AG04449 (cell line): ENCODE results near the gene SERPINE2.

Experiments used
- CTCF ChIA-PET: fragments of 350-600 bp; formaldehyde crosslinking; extraction: SDS; loops from one replicate; lab custom pipeline; 2021; ENCODE audit warnings: antibody characterized with exemption; lab: Yijun Ruan, JAX
- POLR2A ChIA-PET: fragments of 400-600, 350-600 bp; formaldehyde crosslinking; extraction: SDS; loops from one replicate; lab custom pipeline; 2020; ENCODE audit warnings: antibody characterized with exemption, inconsistent platforms; lab: Yijun Ruan, JAX
- DNase-seq: peaks from one replicate; pipeline ENCODE4 v3.0.0-alpha.2; 2010; ENCODE audit warnings: low read depth, low spot score
- H3K4me3 ChIP-seq: 2 replicates; pipeline ENCODE4 v1.5.1; 2011; ENCODE audit warnings: low read depth, mild to moderate bottlenecking, control low read depth, low read length
- TF ChIP-seq, protein P1 (sequence below): IDR thresholded peaks from one replicate; pipeline ENCODE4 v1.5.1; 2011; ENCODE audit warnings: mild to moderate bottlenecking, moderate library complexity, low read length, control low read depth, inconsistent platforms; ENCODE audit not compliant: insufficient read depth; ENCODE audit errors: missing control alignments

SERPINE2 gene

DNA sequence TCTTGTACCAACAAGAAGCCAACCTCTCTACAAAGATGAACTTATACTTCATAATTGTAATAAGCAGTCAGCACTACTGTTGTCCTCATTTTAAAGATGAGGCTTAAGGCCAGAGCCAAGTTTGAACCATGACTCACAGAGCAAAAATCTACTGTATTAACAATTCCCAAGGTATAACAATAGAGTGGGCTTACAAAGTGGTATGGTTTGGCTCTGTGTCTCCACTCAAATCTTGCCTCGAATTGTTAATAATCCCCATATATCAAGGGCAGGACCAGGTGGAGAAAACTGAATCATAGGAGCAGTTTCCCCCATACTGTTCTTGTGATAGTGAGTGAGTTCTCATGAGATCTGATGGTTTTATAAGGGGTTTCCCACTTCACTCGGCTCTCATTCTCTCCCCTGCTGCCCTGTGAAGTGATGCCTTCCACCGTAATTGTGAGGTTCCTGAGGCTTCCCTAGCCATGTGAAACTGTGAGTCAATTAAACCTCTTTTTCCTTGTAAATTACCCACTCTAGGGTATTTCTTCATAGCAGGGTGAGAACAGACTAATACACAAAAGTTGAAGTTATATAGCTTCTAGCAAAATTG is 62.4 kb downstream of the SERPINE2 start:
- no peak for DNase-seq
- CTCF ChIA-PET, result interaction anchor here (0.7 to 7.3 kb wide), 7 partner anchors 7 to 318 kb away, joined by 3 to 81 read pairs (median 7); no protein-coding TSS in a partner anchor
- TF ChIP-seq, protein P1, sequence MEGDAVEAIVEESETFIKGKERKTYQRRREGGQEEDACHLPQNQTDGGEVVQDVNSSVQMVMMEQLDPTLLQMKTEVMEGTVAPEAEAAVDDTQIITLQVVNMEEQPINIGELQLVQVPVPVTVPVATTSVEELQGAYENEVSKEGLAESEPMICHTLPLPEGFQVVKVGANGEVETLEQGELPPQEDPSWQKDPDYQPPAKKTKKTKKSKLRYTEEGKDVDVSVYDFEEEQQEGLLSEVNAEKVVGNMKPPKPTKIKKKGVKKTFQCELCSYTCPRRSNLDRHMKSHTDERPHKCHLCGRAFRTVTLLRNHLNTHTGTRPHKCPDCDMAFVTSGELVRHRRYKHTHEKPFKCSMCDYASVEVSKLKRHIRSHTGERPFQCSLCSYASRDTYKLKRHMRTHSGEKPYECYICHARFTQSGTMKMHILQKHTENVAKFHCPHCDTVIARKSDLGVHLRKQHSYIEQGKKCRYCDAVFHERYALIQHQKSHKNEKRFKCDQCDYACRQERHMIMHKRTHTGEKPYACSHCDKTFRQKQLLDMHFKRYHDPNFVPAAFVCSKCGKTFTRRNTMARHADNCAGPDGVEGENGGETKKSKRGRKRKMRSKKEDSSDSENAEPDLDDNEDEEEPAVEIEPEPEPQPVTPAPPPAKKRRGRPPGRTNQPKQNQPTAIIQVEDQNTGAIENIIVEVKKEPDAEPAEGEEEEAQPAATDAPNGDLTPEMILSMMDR, result no peak
- POLR2A ChIA-PET, result no interaction called here
- H3K4me3 ChIP-seq, result no peak overlapping the region

DNA sequence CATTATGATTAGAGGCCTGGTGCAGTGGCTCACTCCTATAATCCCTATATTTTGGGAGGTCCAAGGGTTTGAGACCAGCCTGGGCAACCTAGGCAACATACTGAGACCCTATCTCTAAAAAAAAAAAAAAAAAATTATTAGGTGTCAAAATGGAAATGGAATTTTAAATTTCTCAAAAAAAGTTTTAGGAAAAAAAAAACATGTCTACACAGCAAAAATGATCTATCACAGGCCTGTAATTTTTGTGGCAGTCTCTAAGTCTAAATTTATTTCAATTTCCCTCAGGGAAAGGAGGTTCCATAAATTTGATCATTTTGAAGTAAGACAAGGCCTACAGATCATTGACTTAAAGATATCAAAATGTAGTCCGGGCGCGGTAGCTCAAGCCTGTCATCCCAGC is 65.5 kb downstream of the SERPINE2 start:
- POLR2A ChIA-PET, result no interaction called here
- DNase-seq, result no peak
- CTCF ChIA-PET, result interaction anchor here (1.7 to 12.8 kb wide), 4 partner anchors 11 to 385 kb away, joined by 5 to 365 read pairs (median 70); no protein-coding TSS in a partner anchor
- H3K4me3 ChIP-seq, result no peak overlapping the region
- TF ChIP-seq, protein P1, result no peak

DNA sequence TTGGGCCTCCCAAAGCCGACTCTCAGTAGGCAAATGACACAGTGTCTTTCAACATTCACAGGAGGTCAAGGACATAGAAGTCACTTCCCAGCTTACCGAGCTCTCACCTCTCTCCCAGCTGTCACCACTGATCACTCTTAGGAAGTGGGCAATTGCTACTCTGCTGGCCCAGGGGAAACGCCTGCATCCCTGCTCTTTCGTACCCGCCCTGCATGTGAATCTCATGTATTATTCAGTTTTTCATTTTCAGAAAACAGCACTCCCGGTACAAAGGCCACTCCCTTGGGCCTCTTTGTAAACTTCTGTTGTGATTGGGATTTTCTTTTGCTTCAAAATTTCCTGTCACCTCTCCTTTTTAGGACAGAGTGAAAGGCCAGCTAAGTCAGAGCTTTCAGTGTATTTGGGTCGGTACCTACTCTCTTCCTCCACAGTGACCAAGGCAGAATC is 66.4 kb downstream of the SERPINE2 start:
- CTCF ChIA-PET, result interaction anchor here (1.0 to 12.8 kb wide), 10 partner anchors 9 to 674 kb away, joined by 3 to 365 read pairs (median 5); no protein-coding TSS in a partner anchor
- no peak overlapping the region for H3K4me3 ChIP-seq
- POLR2A ChIA-PET, result interaction anchor here (1.0 kb wide), 1 partner anchor 15 kb away, joined by 3 read pairs; the partner anchor contains the start of gene MRPL44
- TF ChIP-seq, protein P1, result no peak
- DNase-seq, result no peak

DNA sequence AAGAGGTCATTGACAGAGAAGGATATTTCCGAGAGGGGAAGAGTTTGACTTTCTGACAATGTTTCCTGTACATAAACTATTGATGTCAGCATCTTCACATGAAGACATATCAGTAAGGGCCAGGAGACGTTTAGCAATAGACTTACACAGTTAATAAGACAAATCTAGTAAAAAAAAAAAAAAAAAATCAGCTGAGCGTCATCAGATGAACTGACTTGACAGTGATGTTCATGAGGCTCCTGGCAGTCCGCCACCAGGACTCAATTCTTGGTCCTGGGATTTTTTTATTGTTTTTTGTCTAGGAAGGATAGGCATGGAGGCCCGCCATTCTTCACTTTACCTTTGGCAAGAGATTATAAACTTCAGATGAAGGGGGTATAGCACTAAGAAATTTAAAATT is 67.4 kb downstream of the SERPINE2 start:
- ChIA-PET POLR2A (interaction anchor here (1.0 kb wide), 1 partner anchor 14 kb away, joined by 3 read pairs; the partner anchor contains the start of gene MRPL44), CTCF (interaction anchor here (0.8 to 12.8 kb wide), 22 partner anchors 8 to 680 kb away, joined by 3 to 365 read pairs (median 5); partner anchors contain the start of gene MRPL44)
- H3K4me3 ChIP-seq, result no peak overlapping the region
- TF ChIP-seq, protein P1, result no peak
- no peak for DNase-seq

DNA sequence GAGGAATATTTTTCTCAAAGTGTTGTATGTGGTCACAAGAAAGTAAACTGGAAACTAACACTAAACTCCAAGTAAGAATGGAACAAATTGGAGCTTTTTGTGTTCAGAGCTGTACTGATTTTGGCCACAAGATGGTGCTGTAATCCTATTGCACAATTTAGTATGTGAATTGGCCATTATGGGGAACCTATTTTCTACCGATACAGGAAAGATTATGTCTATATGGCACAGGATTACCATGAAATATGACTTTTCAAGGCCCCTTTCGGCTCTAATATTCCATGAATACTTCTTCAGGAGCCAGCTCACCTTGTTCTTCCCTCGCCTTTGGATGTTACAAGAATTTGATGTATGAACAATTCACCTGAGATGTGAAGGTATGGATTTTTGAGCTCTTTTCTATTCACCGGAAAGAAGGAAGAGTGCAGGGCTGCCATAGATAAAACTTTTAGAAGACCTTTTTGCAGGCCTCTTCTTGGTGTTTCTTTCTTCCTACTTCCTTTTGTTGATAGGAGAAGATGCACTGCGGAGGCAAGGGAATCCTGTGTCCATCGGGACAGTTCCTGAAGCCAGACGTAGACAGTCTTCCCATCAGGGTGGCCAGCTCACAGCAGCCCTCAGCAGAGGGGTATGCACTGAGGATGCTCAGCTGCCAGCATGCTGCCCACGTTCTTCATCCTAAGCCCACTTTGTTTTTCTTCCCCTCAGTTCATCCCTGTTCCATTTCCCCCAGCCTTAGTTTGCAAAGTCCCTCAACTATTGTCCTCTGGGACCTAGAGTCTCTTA is 68.5 kb downstream of the SERPINE2 start:
- DNase-seq, result no peak
- ChIA-PET POLR2A (interaction anchor here (1.0 kb wide), 1 partner anchor 314 kb away, joined by 5 read pairs; no protein-coding TSS in a partner anchor), CTCF (interaction anchor here (0.7 to 12.8 kb wide), 48 partner anchors 9 to 735 kb away, joined by 3 to 365 read pairs (median 4); partner anchors contain the start of genes MRPL44 and SERPINE2)
- TF ChIP-seq, protein P1, result peak; percentile 65
- H3K4me3 ChIP-seq, result no peak overlapping the region
